Mesothelial cell of epicardium (in vitro differentiated cells): ENCODE data around the gene PEAK1. TPM values are rescaled to one million over a fixed set of nuclear protein-coding genes. Genes with fewer than 3 reads are reported as not detected.

ENCODE experiments used
- DNase-seq, 2 experiments: peaks; one replicate each; pipeline ENCODE4 v3.0.0; 2021; ENCODE audit warnings: low spot score in 2 of 2; ENCODE audit not compliant: unreplicated experiment in 2 of 2
- H3K27ac Mint-ChIP-seq: 2 replicates; pipeline ENCODE4 v1.8.0; 2021; ENCODE audit warnings: mixed read lengths
- H3K27me3 Mint-ChIP-seq: 2 replicates; pipeline ENCODE4 v1.8.0; 2021; ENCODE audit warnings: low read depth, mixed read lengths
- H3K36me3 Mint-ChIP-seq: 2 replicates; pipeline ENCODE4 v1.8.0; 2021; ENCODE audit warnings: mixed read lengths
- H3K4me1 Mint-ChIP-seq: 2 replicates; pipeline ENCODE4 v1.8.0; 2021; ENCODE audit warnings: mixed read lengths
- H3K4me3 Mint-ChIP-seq: 2 replicates; pipeline ENCODE4 v1.8.0; 2021; ENCODE audit warnings: mild to moderate bottlenecking, moderate library complexity, mixed read lengths
- H3K9me3 Mint-ChIP-seq: 2 replicates; pipeline ENCODE4 v1.8.0; 2021; ENCODE audit warnings: mixed read lengths
- CTCF ChIP-seq: fragments of 200-600 bp; sonication (generic); IDR thresholded peaks from one replicate; pipeline ENCODE4 v1.5.0; 2021; ENCODE audit warnings: antibody characterized with exemption; ENCODE audit not compliant: unreplicated experiment
- total RNA-seq: library from RNA; stranded (reverse); gene quantifications from 3 replicates; pipeline ENCODE4 v1.2.1, GENCODE V29; 2021

PEAK1 gene
- total RNA-seq, 1 donor from 2014 or later = 92.3 TPM

DNA sequence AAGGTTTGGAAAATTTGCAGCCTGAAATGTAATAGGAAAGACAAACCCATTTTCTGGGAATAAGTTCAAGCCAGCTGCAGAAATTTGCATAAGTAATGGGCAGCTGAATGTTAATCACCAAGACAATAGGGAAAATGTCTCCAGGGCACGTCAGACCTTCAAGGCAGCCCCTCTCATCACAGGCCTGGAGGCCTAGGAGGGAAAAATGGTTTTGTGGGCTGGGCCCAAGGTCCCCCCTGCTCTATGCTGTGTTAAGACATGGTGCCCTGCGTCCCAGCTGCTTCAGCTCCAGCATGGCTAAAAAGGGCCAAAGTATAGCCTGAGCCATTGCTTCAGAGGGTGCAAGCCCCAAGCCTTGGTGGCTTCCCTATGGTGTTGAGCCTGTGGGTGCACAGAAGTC lies 184.3 kb downstream of the PEAK1 start:
- no peak for TF ChIP-seq CTCF
- Mint-ChIP-seq H3K36me3 (peaks cover 28% of the 10 kb centered on the region), H3K4me1 (peaks cover 15% of the 10 kb centered on the region), H3K9me3 (peaks cover 10% of the 10 kb centered on the region), H3K4me3 (no peak overlapping the region), H3K27ac (no peak overlapping the region), H3K27me3 (no peaks in the 10 kb centered on the region)
- DNase-seq = no peak

- Mint-ChIP-seq H3K27ac (no peak overlapping the region), H3K4me3 (no peak overlapping the region), H3K9me3 (no peaks in the 10 kb centered on the region), H3K4me1 (peaks cover 32% of the 10 kb centered on the region), H3K36me3 (peaks cover 9% of the 10 kb centered on the region), H3K27me3 (no peaks in the 10 kb centered on the region)
- no peak for DNase-seq
- no peak for TF ChIP-seq CTCF
Measured at GRCh38 chr15:77228828-77229227, 191.1 kb downstream of the PEAK1 start.

GRCh38 chr15:77226652-77227051 lies 193.3 kb downstream of the PEAK1 start:
- Mint-ChIP-seq H3K27ac (peak overlapping the region; percentile 84), H3K9me3 (no peaks in the 10 kb centered on the region), H3K4me3 (no peak overlapping the region), H3K36me3 (no peaks in the 10 kb centered on the region), H3K4me1 (peaks cover 47% of the 10 kb centered on the region), H3K27me3 (no peaks in the 10 kb centered on the region)
- no peak for TF ChIP-seq CTCF
- no peak for DNase-seq

- no peaks in the 10 kb centered on the region for H3K9me3 Mint-ChIP-seq
- no peaks in the 10 kb centered on the region for H3K27me3 Mint-ChIP-seq
- H3K4me3 Mint-ChIP-seq = no peak overlapping the region
- no peak for TF ChIP-seq CTCF
- no peak for DNase-seq
- peaks cover 47% of the 10 kb centered on the region for H3K4me1 Mint-ChIP-seq
- H3K36me3 Mint-ChIP-seq = no peaks in the 10 kb centered on the region
- peak overlapping the region; percentile 69 for H3K27ac Mint-ChIP-seq
Measured at GRCh38 chr15:77225646-77226045, 194.3 kb downstream of the PEAK1 start.

- H3K4me3 Mint-ChIP-seq = no peak overlapping the region
- H3K4me1 Mint-ChIP-seq = peaks cover 50% of the 10 kb centered on the region
- H3K36me3 Mint-ChIP-seq = no peaks in the 10 kb centered on the region
- no peaks in the 10 kb centered on the region for H3K27me3 Mint-ChIP-seq
- H3K9me3 Mint-ChIP-seq = no peaks in the 10 kb centered on the region
- peak overlapping the region; percentile 75 for H3K27ac Mint-ChIP-seq
- no peak for TF ChIP-seq CTCF
- DNase-seq = no peak
Measured at GRCh38 chr15:77225088-77225487, 194.8 kb downstream of the PEAK1 start.

- no peak for TF ChIP-seq CTCF
- Mint-ChIP-seq H3K36me3 (no peaks in the 10 kb centered on the region), H3K27ac (peak overlapping the region; percentile 75), H3K4me1 (peaks cover 52% of the 10 kb centered on the region), H3K9me3 (no peaks in the 10 kb centered on the region), H3K4me3 (no peak overlapping the region), H3K27me3 (no peaks in the 10 kb centered on the region)
- no peak for DNase-seq
Measured at GRCh38 chr15:77224352-77224751, 195.6 kb downstream of the PEAK1 start.
